Glutamatergic neuron (in vitro differentiated cells): ENCODE data around the gene TMEM87B. TPM values are rescaled to one million over a fixed set of nuclear protein-coding genes. Genes with fewer than 3 reads are reported as not detected.
"Not testable (repeated sequence)": the region's sequence is repeated elsewhere in the genome, so short reads cannot be mapped to it uniquely, and the experiment has no call there.

Source experiments
- DNase-seq: peaks from one replicate; pipeline ENCODE4 v3.0.0; 2022
- H3K27ac Mint-ChIP-seq: one replicate; pipeline ENCODE4 v1.8.0; 2020; ENCODE audit warnings: mild to moderate bottlenecking, mixed read lengths, inconsistent platforms; ENCODE audit not compliant: unreplicated experiment
- H3K27me3 Mint-ChIP-seq: one replicate; pipeline ENCODE4 v1.8.0; 2020; ENCODE audit warnings: mild to moderate bottlenecking, moderate library complexity, mixed read lengths, inconsistent platforms; ENCODE audit not compliant: unreplicated experiment
- H3K36me3 Mint-ChIP-seq: one replicate; pipeline ENCODE4 v1.8.0; 2020; ENCODE audit warnings: mild to moderate bottlenecking, mixed read lengths, inconsistent platforms; ENCODE audit not compliant: unreplicated experiment
- H3K4me1 Mint-ChIP-seq: one replicate; pipeline ENCODE4 v1.8.0; 2020; ENCODE audit warnings: mild to moderate bottlenecking, low read depth, mixed read lengths, inconsistent platforms; ENCODE audit not compliant: unreplicated experiment
- H3K4me3 Mint-ChIP-seq: one replicate; pipeline ENCODE4 v1.8.0; 2020; ENCODE audit warnings: mild to moderate bottlenecking, mixed read lengths, inconsistent platforms; ENCODE audit not compliant: unreplicated experiment
- H3K9me3 Mint-ChIP-seq: one replicate; pipeline ENCODE4 v1.8.0; 2020; ENCODE audit warnings: mild to moderate bottlenecking, moderate library complexity, mixed read lengths, inconsistent platforms; ENCODE audit not compliant: unreplicated experiment
- CTCF ChIP-seq: fragments of 200-600 bp; sonication (generic); IDR thresholded peaks from one replicate; pipeline ENCODE4 v1.5.0; 2021; ENCODE audit not compliant: partially characterized antibody, unreplicated experiment
- total RNA-seq: library from RNA; stranded (reverse); fragmentation: NEBNext Ultra II Directional; extraction: Animal tissue kit (Norgen Biotek cat#: 25700); gene quantifications from one replicate; pipeline ENCODE4 v1.2.1, GENCODE V29; 2021; ENCODE audit not compliant: unreplicated experiment

The TMEM87B gene
- total RNA-seq, 1 donor from 2014 or later, result 8.6 TPM

- TF ChIP-seq CTCF, result no peak
- H3K4me1 Mint-ChIP-seq, result no peaks in the 10 kb centered on the region
- H3K9me3 Mint-ChIP-seq, result no peaks in the 10 kb centered on the region
- H3K27me3 Mint-ChIP-seq, result no peaks in the 10 kb centered on the region
- H3K4me3 Mint-ChIP-seq, result no peak overlapping the region
- no peak overlapping the region for H3K27ac Mint-ChIP-seq
- no peak for DNase-seq
- H3K36me3 Mint-ChIP-seq, result peaks cover 5% of the 10 kb centered on the region
Observed at GRCh38 chr2:112096098-112096497, 41.0 kb downstream of the TMEM87B start.

GRCh38 chr2:112108178-112108832, 53.2 kb downstream of the TMEM87B start:
- peaks cover 19% of the 10 kb centered on the region for H3K36me3 Mint-ChIP-seq
- no peak for TF ChIP-seq CTCF
- no peaks in the 10 kb centered on the region for H3K4me1 Mint-ChIP-seq
- H3K4me3 Mint-ChIP-seq, result no peak overlapping the region
- DNase-seq, result no peak
- H3K27ac Mint-ChIP-seq, result no peak overlapping the region
- H3K27me3 Mint-ChIP-seq, result peaks cover 1% of the 10 kb centered on the region
- no peaks in the 10 kb centered on the region for H3K9me3 Mint-ChIP-seq

GRCh38 chr2:112109278-112109677, 54.2 kb downstream of the TMEM87B start:
- Mint-ChIP-seq H3K9me3 (no peaks in the 10 kb centered on the region), H3K27ac (no peak overlapping the region), H3K27me3 (peaks cover 1% of the 10 kb centered on the region), H3K4me1 (no peaks in the 10 kb centered on the region), H3K4me3 (no peak overlapping the region), H3K36me3 (peaks cover 19% of the 10 kb centered on the region)
- TF ChIP-seq CTCF, result no peak
- no peak for DNase-seq

- Mint-ChIP-seq H3K4me3 (no peak overlapping the region), H3K9me3 (no peaks in the 10 kb centered on the region), H3K36me3 (peaks cover 19% of the 10 kb centered on the region), H3K4me1 (no peaks in the 10 kb centered on the region), H3K27me3 (peaks cover 1% of the 10 kb centered on the region), H3K27ac (no peak overlapping the region)
- DNase-seq, result no peak
- TF ChIP-seq CTCF, result no peak
Observed at GRCh38 chr2:112110966-112111365, 55.9 kb downstream of the TMEM87B start.

- H3K4me3 Mint-ChIP-seq, H3K4me1 Mint-ChIP-seq, H3K9me3 Mint-ChIP-seq, H3K27ac Mint-ChIP-seq, H3K27me3 Mint-ChIP-seq, DNase-seq: not testable (repeated sequence)
- H3K36me3 Mint-ChIP-seq, result peaks cover 19% of the 10 kb centered on the region
Observed at GRCh38 chr2:112113354-112113753, 58.3 kb downstream of the TMEM87B start.
